MM.1S (cell line): ENCODE results near the gene MAEA.

Source experiments
- CTCF ChIP-seq: fragments of 300-600 bp; sonication (generic); IDR thresholded peaks from 2 replicates; pipeline ENCODE4 v1.5.1; 2016; ENCODE audit warnings: antibody characterized with exemption, low read length, mixed read lengths
- EZH2phosphoT487 ChIP-seq: fragments of 300-600 bp; sonication (generic); IDR thresholded peaks from 2 replicates; pipeline ENCODE4 v1.6.1; 2018; ENCODE audit warnings: antibody characterized with exemption, low read length

- TF ChIP-seq CTCF (no peak; the same call in 1 of the 2 replicates), EZH2phosphoT487 (no peak)
Measured at GRCh38 chr4:1318488-1319213, 29.0 kb downstream of the MAEA start.
